Small intestine (tissue), 7 donors: Measurements from ENCODE around the gene SGIP1. TPM values are rescaled to one million over a fixed set of nuclear protein-coding genes. Genes with fewer than 3 reads are reported as not detected.
"Not testable (repeated sequence)": the region's sequence is repeated elsewhere in the genome, so short reads cannot be mapped to it uniquely, and the experiment has no call there.

Experiments
- DNase-seq, 2 donors: peaks; one replicate each; pipeline versions ENCODE4 v3.0.0 to v3.0.0-alpha.2; 2013
- FAIRE-seq: peaks from 2 replicates; lab custom pipeline; 2012; peaks lifted over from hg19 to GRCh38; lab: Jason Lieb, UNC
- H3K27ac ChIP-seq, 3 donors: one replicate each; pipeline ENCODE4 v1.5.1; 2013; ENCODE audit warnings: low read length in 2 of 3, mild to moderate bottlenecking in 2 of 3, control low read depth in 1 of 3, inconsistent platforms in 1 of 3, low read depth in 1 of 3, moderate library complexity in 1 of 3
- H3K27me3 ChIP-seq, 3 donors: one replicate each; pipeline ENCODE4 v1.6.1; 2013; ENCODE audit warnings: low read length in 3 of 3, inconsistent platforms in 1 of 3; ENCODE audit not compliant: control insufficient read depth in 3 of 3, insufficient read depth in 3 of 3
- H3K36me3 ChIP-seq, 3 donors: one replicate each; pipeline ENCODE4 v1.6.1; 2013; ENCODE audit warnings: low read length in 3 of 3, inconsistent platforms in 1 of 3, low read depth in 1 of 3, mild to moderate bottlenecking in 1 of 3, moderate library complexity in 1 of 3; ENCODE audit not compliant: control insufficient read depth in 3 of 3, insufficient read depth in 2 of 3
- H3K4me1 ChIP-seq, 3 donors: one replicate each; pipeline ENCODE4 v1.6.1; 2013; ENCODE audit warnings: low read length in 2 of 3, inconsistent platforms in 1 of 3, low read depth in 1 of 3, mild to moderate bottlenecking in 1 of 3, moderate library complexity in 1 of 3; ENCODE audit not compliant: control insufficient read depth in 3 of 3, insufficient read depth in 2 of 3
- H3K4me3 ChIP-seq, 3 donors: one replicate each; pipeline ENCODE4 v1.5.1; 2013; ENCODE audit warnings: low read length in 3 of 3, control low read depth in 1 of 3, inconsistent platforms in 1 of 3, low read depth in 1 of 3, mild to moderate bottlenecking in 1 of 3, moderate library complexity in 1 of 3
- H3K9me3 ChIP-seq, 2 donors: one replicate each; pipeline ENCODE4 v1.6.1; 2013; ENCODE audit warnings: low read depth in 1 of 2, low read length in 1 of 2; ENCODE audit not compliant: control insufficient read depth in 2 of 2, insufficient read depth in 1 of 2
- WGBS, 3 donors: extraction: QIAGEN DNeasy Blood & Tissue Kit; methylation state at CpG; one replicate each; pipeline ENCODE4 v1.1.7; 2013; 5-methylcytosine and 5-hydroxymethylcytosine counted together
- polyA plus RNA-seq, 4 donors: library from polyadenylated mRNA; stranded (reverse) in 3 of 4; unstranded in 1 of 4; fragments of 200-250 nt in 3 of 4; fragments of 120-200 nt in 1 of 4; gene quantifications; one replicate each; pipeline versions ENCODE4 v1.2.1 to v1.2.3, GENCODE V29; 2013
- donor health status: healthy with polysubstance abuse.
- donor health status: control.
- donor health status: control.
- donor health status: Bipolar disorder and iron deficiency.
- donor health status: healthy.

Gene SGIP1
- polyA plus RNA-seq, 4 donors: 1.6 to 2.2 TPM; not detected in 2

- no peak for FAIRE-seq
- no peaks in the 10 kb centered on the region for H3K27me3 ChIP-seq
- H3K4me3 ChIP-seq: no peak overlapping the region
- no peaks in the 10 kb centered on the region for H3K4me1 ChIP-seq
- no peaks in the 10 kb centered on the region for H3K9me3 ChIP-seq
- no peak overlapping the region for H3K27ac ChIP-seq
- H3K36me3 ChIP-seq: no peaks in the 10 kb centered on the region
- 73 to 81% (median 80%) methylated on average over 4 of the region's 4 CpGs for WGBS, 3 donors
- no peak for DNase-seq
These were observed 253.7 kb downstream of the SGIP1 start for GRCh38 chr1:66787641-66788040.

DNA sequence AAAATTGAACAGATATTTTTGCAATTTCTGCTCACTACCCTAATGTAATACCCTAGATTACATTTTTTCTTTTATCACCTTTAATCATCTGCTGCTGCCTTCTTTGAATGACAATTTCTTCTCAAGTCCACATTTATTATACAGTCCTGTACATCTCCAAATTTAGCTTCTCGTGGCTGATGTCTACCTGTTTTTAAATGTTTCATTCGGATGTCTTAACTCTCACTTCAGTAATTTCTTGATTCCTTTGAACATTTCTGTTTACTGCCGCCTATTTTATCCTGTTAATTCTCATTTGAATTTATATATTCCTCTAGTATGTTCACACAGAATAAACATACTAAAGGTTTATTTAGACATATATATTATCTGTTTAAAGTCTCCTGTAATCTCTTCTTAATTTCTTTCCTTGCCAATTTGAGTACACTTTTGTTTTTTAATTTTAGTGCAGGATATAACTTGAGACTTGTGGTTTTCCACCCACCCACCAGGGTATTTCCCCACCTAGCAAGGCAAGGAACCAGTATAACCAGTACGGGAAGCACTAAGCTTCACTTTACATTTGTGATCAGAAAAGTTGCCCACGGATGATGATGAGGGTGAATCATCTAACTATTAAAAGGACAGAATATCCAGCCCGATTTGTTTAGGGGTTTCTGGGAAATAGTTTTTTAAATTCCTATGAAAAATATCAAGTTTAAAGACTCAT, 254.4 kb downstream of the SGIP1 start:
- Histone ChIP-seq H3K36me3 (no peaks in the 10 kb centered on the region), H3K9me3 (no peaks in the 10 kb centered on the region), H3K4me1 (no peaks in the 10 kb centered on the region), H3K4me3 (no peak overlapping the region), H3K27me3 (no peaks in the 10 kb centered on the region), H3K27ac (no peak overlapping the region)
- DNase-seq (no peak), FAIRE-seq (no peak)
- 58 to 71% (median 64%) methylated on average over 6 of the region's 6 CpGs for WGBS, 3 donors

DNA sequence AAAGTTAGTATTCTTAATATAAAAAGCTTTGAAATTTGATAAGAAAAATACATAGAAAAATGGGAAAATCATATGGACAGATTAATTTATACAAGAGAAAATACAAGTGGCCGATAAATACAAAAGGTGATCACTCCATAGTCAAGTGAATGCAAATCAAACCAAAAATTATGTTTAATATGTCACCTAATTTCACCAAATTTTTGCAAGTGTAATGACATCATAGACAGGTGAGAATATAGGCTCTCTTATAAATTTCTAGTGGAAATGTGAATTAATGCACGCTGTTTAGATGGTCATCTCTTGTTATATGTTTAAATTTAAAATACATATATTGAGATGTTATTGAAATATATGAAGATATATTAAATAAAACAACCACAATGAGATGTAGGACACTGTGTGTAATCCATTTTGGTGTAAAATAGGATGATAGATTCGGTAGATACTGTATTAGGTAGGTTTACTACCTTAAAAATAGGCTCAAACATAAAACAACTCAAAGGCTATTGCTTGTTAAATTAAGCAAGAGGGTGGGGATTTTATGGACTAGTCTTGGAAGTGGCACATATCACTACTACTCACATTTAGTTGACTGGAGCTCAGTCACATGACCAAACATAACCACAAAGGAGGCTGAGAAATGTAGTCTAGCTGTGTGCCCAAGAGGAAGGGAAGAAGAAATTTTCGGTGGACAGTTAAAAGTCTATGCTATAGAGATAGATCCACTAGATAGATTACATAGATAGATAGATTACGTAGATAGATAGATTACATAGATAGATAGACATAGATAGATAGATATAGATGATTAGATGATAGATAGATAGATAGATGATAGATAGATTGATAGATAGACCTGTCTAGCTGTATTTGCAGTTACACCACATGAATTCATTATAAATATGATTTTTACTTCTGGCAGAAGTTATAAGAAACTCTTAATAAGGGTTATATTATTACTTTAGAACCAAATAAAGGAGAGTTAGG, 258.0 kb downstream of the SGIP1 start:
- WGBS, 3 donors: 82 to 89% (median 86%) methylated on average over 5 of the region's 5 CpGs
- H3K4me1 ChIP-seq: no peaks in the 10 kb centered on the region
- FAIRE-seq: no peak
- H3K27ac ChIP-seq: no peak overlapping the region
- H3K4me3 ChIP-seq: no peak overlapping the region
- H3K27me3 ChIP-seq: no peaks in the 10 kb centered on the region
- DNase-seq: no peak
- no peaks in the 10 kb centered on the region for H3K9me3 ChIP-seq
- H3K36me3 ChIP-seq: no peaks in the 10 kb centered on the region

GRCh38 chr1:66795839-66796238, 261.9 kb downstream of the SGIP1 start:
- H3K4me3 ChIP-seq, H3K9me3 ChIP-seq, DNase-seq, FAIRE-seq, H3K27me3 ChIP-seq, H3K4me1 ChIP-seq, H3K36me3 ChIP-seq, H3K27ac ChIP-seq: not testable (repeated sequence)
- WGBS, 3 donors: 86 to 94% (median 93%) methylated on average over 2 of the region's 2 CpGs

Other genes with a start within 250 kb of the SGIP1 start
- gene DYNLT5, start 218.3 kb downstream of the SGIP1 start, polyA plus RNA-seq: 1 to 10 TPM in 1 of 4 donors, under 1 TPM in 1, not detected in 2; 0.39 to 1.3 TPM